GM12892 (cell line): ENCODE data around the gene SHH.

Experiments
- POLR2A ChIP-seq: IDR thresholded peaks from 2 replicates; pipeline ENCODE4 v1.6.1; 2011; ENCODE audit warnings: low read depth, low read length, control low read depth
- POLR2AphosphoS5 ChIP-seq: IDR thresholded peaks from 2 replicates; pipeline ENCODE4 v1.6.1; 2011; ENCODE audit warnings: low read depth, low read length, control low read depth

GRCh38 chr7:155815332-155816191 is 3.3 kb upstream of the SHH start:
- no peak for TF ChIP-seq POLR2A
- TF ChIP-seq POLR2AphosphoS5: no peak
